GM12891 (cell line): ENCODE results near the gene NOTCH1.

Source experiments
- POLR2AphosphoS5 ChIP-seq: IDR thresholded peaks from 2 replicates; pipeline ENCODE4 v1.6.1; 2011; ENCODE audit warnings: low read depth, low read length, control low read depth
- POU2F2 ChIP-seq: IDR thresholded peaks from 2 replicates; pipeline ENCODE4 v1.6.1; 2011; ENCODE audit warnings: low read depth, mild to moderate bottlenecking, control low read depth, low read length, moderate library complexity
- SPI1 ChIP-seq: IDR thresholded peaks from 2 replicates; pipeline ENCODE4 v1.6.1; 2011; ENCODE audit warnings: low read depth, low read length, control low read depth
- TAF1 ChIP-seq: IDR thresholded peaks from 2 replicates; pipeline ENCODE4 v1.6.1; 2011; ENCODE audit warnings: low read depth, low read length, control low read depth

DNA sequence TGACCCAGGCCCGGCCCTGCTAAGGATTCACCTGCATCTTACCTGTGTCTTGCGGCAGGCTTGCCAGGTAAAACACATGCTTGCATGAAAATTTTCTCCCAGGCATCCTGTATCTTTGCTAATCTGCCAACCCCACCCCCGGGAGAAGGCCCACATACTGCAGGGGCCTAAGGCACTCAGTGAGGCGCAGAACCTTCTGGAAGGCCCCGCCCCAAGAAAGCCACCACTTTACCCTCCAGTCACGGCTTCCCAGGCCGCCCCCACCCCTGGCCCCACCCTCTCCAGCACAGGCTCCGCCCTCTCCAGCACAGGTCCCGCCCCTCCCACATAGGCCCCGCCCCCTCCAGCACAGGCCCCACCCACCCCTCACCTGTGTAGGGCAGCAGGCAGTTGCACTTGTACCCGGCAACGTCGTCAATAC, 33.2 kb downstream of the NOTCH1 start:
- TF ChIP-seq SPI1 (no peak), POLR2AphosphoS5 (no peak), POU2F2 (no peak), TAF1 (no peak)
